Hypothalamus (tissue), 51 donors: ENCODE measurements around the gene PIGR.
A peak's percentile ranks its signal among the peaks of the same experiment; 100 is the strongest.

ENCODE experiments used
- DNase-seq, 51 donors: peaks; one replicate each; lab custom pipeline; 2025; lab: John Stamatoyannopoulos, UW

Gene PIGR

DNA sequence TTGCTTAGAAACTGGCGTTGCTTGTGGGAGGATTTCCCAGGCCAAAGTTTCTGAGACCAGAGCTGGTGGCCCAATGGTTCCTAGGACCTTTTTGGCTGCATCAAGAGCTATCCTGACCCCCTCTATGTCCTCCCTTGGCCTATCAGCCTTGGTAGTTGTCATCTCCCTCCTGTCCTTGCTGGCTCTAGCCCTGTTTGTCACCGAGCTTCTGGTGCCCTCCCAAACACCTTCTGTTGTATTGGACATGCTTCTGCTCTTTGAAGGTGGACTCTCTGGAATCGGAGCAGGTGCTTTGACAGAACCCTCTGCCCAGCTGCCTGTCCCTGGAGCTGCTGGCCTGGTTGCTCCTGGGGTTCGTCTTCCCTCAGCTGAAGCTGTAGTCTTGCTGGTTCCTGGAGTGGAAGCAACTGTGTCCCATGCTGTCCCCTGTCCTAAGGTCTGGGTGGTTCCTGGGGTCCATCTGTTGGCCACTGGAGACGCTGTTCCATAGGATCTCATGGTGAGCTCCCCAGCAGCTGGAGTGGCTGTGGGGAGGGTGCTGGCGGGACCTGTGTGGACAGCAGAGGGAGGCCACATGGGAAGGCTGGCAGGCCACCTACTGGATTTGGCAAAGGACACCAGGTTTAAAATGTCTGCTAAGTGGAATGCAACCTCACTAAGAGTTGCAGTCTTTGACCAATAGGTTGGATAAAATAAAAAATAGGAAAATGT, 14.6 kb upstream of the PIGR start:
- DNase-seq, result no peak

DNA sequence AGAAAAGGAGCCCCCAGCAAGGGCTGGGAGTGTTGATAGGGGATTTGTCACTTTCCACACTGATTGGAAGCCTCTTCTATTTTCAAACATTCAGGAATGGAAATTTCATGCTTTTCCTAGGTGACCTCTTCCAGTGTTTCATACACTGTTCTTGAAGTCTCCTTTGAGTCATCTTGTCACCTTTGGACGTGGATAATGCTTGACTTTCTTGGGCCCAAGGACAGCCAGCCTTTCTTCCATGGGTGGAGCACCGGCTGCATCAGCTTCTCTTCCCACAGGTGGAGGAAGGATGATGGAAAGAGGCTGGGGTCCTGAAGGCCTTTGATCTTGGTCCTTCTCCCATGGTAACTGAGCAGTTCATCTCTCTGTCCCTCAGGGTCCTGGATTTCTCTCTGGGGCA, 11.9 kb upstream of the PIGR start:
- DNase-seq, result no peak

DNA sequence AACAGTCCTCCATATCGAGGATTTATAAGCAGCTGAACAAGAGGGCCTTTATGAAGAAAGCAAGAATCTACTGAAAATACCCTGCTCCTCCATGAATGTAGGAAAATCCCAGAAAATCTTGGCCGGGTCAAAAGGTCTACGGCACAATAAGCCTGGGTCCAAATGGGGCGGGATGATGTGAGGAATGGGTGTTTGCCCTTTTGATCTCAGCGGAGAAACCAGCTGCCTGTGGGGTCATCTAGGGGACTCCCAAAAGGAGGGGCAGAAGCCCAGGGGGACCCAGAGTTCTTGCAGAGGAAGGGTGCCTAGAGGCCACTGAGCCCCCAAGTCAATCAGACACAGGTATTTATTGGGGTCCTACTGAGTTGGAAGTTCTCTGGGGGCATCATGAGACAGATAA, 11.4 kb upstream of the PIGR start:
- DNase-seq, result no peak

DNA sequence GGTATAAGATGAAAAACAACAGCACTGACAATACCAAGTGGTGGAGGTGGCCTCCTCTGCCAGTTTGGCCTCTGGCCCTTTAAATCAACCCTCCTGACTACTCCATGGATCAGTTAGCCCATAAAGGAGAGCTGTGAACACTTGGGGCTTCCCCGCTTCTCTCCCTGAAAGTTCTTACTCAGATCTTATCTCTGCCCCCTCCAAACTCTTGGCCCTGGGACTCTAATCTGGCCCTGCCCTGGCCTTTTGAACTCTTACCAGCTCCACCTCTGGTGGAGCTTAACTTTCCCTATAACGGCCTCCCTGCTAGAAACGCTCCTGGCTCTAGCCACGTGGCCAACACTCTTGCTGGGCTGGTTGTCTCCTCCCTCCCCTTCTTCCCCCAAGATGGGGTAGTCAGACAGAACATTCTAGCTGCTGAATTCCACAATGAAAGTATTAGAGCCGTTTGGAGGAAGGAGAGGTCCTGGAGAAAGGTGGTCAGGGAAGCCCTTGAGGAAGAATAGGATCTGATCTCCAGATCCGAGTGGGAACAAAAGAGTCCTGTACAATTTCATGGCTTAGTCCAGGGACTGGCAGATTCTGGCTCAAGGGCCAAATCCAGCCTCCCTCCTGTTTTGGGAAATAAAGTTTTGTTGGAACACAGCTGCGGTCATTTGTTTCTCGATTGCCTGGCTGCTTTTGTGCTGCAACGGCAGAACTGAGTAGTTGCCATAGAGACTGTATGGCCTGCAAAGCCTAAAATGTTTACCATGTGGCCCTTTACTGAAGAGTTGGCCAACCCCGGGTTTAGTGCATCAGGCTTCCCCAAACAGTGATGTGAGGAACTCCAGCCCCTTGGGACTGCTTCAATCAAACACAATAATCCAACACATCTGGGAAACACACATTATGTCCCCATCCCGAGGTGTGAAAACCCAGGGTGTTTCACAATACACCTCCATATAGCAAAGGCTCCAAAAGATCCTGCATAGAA, 9.5 kb upstream of the PIGR start:
- DNase-seq, result no peak

DNA sequence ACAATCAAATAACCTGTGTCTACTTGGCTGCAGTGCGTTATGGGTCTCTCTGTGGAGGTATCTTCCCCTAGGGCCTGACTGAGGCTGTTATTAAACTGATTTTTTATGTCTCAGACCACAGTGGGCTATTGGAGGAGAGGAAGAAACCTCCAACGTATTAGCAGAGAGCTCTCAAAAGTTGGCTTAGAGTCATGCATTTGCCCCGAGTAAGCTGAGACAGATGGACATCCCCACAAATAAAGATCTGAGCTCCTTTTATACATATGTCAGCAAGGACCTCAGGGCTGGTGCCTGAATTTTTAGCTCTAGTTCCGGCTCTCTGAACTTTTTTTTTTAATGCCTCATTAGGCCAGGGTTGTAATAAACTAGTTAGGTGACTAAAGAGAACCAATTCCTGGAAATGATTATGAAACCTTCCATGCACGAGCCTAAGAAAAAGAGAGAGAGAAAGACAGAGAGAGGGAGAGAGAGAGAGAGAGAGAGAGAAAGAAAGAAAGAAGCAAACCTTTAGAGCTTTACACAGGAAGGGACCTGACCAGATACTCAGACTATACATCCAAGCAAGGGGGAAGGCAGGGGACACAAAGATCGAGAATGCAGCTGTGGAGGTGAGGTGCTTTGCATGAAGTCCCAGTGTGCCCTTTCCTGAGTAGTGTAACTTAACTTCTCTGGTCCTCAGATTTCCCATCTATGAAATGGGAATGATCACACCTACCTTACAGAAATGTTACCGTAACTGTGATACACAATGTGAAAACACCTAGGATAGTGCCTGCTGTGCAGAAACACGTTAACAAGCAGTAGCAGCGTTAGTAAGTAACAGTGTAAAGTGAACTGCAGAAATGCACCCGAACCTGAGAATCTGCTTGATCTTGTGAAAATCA, 8.4 kb upstream of the PIGR start:
- no peak for DNase-seq

DNA sequence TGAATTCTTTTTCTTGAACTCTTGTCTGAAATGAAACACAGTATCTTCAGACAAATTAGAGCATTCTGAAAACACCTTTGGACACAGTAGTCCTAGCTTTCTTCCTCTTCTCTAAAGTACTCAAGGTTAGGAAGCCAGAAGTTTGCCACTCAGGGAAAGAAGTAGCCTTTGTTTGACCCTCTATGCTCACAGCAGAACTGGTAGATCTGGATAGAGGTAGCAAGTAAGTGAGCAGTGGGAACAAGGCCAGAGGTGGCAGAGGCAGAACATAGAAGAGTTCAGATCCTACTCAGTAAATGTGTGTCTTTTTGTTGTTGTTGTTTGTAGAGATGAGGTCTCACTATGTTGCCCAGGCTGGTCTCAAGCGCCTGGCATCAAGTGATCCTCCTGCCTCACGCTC, 7.4 kb upstream of the PIGR start:
- no peak for DNase-seq

DNA sequence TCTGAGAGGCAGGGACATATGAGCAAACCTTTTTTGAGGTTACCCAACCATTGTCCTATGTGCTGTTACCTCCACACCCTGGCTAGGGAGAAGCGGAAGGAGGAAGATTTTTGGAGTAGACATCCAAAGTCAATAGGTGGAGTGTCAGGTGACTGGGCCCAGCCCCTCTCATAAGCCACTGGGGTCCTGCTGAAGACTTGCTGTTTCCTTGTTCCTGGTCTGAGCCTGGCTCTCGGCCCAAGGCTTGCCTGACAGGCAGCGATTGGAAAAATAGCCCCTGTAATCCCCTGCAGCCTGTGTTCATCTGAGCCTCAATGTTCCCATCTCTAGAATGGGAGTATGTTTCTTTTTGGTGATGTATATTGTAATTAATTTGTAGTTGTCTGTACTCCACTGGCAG, 6.9 kb upstream of the PIGR start:
- no peak for DNase-seq

DNA sequence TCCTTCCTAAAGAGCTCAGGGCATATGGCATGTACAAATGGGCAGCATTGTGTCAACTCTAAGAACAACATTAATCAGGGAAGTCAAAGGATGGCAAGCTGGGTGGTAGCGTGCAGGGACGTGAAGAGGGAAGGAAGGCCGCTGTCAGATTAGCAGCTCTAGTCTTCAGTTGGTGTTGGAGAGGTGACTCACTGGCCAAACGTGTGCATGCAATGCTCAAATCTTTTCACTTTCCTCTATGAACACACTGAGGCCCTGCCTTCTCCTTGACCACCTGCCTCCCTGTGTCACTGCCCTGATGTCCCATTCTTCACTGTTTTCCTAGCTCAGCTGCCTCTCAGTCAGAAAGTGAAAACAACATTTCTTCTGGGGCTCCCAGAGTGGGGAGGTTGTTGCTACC, 5.9 kb upstream of the PIGR start:
- DNase-seq, result no peak

DNA sequence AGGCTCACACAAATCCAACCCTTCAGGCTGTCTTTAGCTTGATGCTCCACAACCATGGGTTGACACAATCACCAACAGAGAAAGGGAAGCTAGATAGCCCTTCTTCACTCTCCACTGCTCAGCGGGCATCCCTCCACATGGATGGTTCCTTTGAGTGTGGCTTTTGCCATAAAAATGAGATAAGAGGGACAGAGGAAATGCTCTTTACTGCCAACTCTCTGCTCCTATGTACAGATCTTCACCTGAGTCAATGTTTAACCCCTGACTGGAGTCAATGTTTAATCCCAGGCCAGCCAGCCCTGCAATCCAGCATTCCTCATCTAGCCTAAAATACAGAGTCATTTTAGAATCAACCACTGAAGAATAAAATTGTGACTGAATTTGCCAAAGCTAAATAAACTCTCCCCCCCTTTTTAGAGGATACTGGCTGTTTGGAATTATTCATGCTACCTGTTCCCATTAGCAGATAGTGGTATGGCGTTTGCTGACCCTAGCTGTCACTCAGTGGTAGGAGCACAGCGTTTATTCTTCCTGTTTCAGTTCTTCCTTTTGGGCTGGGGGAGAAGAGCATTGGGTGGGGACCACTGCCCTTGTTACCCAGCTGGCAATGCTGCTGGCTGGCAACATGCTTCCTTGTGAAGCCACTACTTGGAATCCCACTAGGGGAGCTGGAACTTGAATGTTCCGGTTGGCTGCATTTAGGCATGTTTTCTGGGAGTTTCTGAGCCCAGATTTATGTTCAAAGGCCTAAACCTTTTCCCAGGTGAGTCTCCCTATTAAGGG, 5.2 kb upstream of the PIGR start:
- no peak for DNase-seq

DNA sequence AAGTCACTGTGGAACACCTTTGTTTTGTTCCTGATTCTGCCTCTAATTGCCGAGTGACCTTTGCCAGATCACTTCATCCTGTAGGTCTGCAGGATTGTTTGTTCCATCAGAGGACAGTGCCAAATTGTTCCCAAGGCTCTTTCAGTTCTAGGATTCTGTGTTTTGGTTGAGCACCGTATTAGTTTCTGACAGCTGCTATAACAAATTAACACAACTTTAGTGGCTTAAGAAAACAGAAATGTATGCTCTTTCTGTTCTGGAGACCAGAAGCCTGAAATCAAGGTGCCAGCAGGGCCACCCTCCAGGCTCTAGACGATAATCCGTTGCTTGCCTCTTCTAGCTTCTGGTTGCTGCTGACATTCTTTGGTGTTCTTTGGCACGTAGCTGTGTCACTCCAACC, 3.4 kb upstream of the PIGR start:
- no peak for DNase-seq

DNA sequence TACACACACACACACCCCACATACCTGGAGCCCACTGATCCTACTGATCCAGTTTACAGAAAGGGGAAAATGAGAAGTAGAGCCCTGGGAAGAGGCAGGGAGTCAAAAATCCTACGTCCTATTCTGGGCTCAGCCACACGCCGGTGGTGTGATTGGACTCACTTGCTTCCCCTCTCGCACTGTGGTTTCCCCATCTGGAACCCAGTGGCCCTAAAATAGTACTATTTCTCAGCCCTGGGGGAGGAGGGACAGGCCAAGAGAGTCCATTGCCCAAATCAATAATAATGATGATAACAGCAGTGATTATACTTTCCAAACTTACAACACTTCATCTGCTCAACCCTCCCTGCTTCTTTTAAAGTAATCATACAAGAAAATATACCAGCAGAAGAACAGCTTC, 2.9 kb upstream of the PIGR start:
- peak in 7 of 51 donors; percentile 5 to 30 (median 13) for DNase-seq

DNA sequence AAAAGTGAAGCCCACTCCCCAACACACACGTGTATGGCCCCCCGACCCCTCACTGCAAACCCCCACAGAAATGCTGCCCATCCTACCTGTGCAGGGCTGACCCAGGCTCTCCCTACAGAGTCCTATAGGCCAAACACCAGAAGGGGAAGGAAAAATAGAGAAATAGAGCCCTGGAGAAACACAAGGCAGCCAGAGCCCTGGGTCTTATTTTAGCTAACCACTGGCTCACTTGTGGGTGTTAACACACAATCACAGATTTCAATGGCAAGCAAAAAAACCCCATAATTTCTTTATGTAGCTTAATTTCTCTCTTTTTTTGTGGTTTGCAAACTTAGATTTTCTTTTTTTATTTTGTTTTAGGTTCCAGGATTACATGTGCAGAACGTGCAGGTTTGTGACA, 989 bp upstream of the PIGR start:
- no peak for DNase-seq

DNA sequence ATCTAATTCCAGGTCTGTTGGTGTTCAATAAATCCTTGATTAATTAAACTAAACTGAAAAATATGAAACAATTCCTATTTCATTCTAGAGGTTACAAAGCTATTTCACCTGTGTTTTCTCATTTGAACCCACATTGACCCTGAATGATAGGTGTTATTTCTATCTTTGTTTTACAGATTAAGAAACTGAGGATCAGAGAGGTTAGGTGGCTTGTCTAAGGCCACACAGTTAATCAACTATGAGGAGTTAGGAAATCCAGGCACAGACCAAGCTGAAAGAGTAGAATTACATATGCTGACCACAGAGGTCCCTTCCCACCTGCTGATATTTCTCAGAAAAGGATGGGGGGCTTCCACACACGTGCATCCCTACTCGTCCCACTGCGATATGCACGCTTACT, 487 bp downstream of the PIGR start:
- no peak for DNase-seq

DNA sequence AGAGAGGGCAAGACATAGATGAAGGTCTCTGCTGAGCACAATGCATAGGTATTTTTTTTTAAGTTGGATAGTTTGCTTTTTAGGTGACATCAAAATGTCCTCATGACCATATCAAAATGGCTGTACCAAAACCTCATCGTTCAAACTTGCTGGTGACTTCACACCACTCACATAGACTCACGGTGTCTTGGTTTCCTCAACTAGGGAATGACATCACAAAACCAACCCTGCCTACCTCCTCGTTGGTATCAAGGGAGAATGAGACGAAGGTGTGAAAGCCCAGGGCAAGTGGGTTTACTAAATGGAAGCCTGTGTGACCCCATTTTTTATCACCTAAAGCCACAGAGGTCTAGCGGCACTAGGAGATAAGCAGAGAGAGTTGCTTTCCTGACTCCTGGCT, 1.6 kb downstream of the PIGR start:
- DNase-seq, result no peak

DNA sequence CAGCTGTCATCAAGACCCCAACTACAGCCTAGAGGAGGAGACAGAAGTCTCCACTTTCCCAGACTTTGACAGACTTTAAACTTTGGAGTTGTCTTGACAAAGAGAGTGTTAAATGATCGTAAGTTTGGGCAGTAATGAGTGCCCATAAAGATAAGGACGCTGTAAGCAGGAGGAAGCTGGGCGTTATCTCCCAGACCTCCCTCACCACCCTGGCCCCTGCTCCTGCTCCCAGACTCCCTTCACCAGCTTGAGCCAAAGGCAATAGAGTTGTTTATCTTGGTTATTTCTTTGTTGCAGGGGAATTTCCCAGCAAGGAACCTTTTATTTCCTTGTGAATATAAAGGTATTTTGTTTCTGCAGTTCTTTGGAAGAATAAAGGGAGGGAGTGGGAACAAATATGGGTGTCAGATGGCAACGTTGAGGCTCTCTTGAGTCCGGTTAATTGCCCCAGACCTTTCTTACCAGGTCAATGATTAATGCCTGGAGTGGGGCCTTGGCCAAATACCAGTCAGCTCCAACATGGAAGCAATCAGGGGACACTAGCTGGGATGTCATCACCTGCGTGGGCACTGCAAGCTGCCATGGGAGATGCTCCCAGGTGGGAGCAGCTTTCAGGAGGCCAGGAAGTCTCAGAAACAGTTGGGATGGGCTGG, 4.4 kb downstream of the PIGR start:
- DNase-seq, result no peak

DNA sequence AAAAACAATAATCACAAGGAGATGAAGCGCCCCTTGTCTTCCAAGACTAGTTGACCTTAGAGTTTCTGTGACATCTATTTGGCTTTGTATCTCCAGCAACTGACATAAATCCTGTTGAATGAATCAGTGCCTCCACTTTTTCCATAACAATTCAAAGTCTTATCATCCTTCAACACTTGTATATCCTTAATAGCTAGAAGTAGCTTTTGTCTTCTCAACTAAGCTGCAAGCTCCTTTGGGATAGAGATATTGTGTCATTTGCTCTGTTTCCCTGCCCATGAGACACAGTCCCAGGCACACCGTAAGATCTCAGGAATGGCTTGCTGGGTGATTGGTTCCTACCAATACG, 5.7 kb downstream of the PIGR start:
- DNase-seq, result no peak

DNA sequence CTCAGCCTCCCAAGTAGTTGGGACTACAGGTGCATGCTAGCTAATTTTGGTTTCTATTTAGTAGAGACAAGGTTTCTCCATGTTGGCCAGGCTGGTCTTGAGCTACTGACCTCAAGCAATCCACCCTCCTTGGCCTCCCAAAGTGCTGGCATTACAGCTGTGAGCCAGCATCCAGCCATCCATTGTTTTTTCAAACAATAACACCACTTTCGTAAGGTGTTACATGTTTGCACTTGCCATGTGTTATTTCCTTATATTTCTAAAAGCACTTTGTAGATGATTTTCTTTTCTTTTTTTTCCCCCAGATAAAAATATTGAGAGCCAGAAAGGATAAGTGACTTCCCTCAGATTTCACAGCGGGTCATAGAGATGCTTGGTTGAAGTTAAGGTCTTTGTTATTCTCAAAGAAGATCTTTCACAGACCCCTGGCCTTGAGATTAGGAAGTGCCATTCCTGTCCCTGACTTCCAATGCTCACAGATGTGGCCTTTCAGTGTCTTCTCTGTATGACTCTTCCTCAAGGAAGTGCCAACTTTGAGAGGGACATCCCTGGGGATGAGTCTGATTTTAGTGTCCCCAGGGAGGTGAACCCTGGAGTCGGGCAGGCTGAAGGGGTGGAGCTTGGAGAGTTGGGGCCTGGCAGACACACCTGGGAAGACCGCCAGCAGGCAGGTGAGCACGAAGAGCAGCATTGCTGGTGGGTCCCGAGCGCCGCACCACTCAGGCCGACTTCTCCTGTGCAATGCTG, 6.3 kb downstream of the PIGR start:
- DNase-seq, result no peak

DNA sequence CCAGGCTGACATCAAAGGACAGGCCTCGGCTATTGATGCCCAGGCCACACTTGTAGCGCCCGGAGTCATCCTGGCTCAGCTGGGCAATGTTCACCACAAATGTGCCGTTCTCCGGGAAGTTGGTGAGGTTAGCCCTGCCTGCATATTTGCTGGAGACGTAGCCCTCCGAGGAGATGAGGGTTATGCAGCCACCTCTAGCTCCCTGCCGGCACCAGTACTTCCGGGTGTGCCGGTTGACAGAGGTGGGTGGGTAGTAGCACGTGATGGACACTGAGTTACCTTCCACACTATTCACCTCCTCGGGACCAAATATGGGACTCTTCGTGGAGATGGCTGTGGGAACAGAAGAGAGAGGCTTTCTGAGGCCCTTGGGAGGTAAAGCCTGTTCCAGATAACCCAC, 7.1 kb downstream of the PIGR start:
- no peak for DNase-seq

DNA sequence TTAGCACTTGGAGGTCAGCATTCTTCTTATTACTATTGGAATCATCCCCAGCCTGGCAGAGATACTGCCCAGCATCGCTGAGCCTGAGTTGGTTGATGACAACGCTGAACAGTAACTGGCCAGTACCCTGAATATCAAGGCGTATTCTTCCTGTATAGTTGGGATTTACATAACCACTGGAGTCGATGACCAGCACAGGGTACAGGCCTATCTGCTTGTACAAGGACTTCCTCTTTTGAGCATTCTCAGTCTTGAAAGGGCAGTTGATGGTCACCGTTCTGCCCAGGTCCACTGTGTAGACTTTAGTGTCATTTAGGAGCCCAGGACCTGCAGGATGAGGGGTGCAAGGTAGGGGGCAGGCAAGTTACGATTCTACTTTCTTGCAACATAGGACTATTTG, 8.8 kb downstream of the PIGR start:
- no peak for DNase-seq
